Esophagus muscularis mucosa (tissue), 4 donors: ENCODE data around the gene CUL7. TPM values are rescaled to one million over a fixed set of nuclear protein-coding genes. Genes with fewer than 3 reads are reported as not detected.
"Not testable (repeated sequence)": the region's sequence is repeated elsewhere in the genome, so short reads cannot be mapped to it uniquely, and the experiment has no call there.

Source experiments
- DNase-seq: peaks from one replicate; pipeline ENCODE4 v3.0.0-alpha.2; 2017; ENCODE audit errors: extremely low spot score
- H3K27ac ChIP-seq, 4 donors: fragments of 200-600 bp; sonication (generic); replicated peaks in 1 of 4; 1 replicate in 3 of 4; 2 replicates in 1 of 4; pipeline ENCODE4 v1.5.1; 2016 to 2019; ENCODE audit warnings: mild to moderate bottlenecking in 1 of 4
- H3K27me3 ChIP-seq, 4 donors: fragments of 200-600 bp; sonication (generic); one replicate each; pipeline versions ENCODE4 v1.5.1 to v1.6.0; 2016 to 2019
- H3K36me3 ChIP-seq, 4 donors: fragments of 200-600 bp; sonication (generic); one replicate each; pipeline ENCODE4 v1.5.1; 2016 to 2019
- H3K4me1 ChIP-seq, 4 donors: fragments of 200-600 bp; sonication (generic); one replicate each; pipeline ENCODE4 v1.5.1; 2016 to 2019
- H3K4me3 ChIP-seq, 4 donors: fragments of 200-600 bp; sonication (generic); 1 replicate in 2 of 4; 2 replicates in 2 of 4; pipeline ENCODE4 v1.5.1; 2016 to 2019; ENCODE audit warnings: mild to moderate bottlenecking in 4 of 4, moderate library complexity in 1 of 4
- H3K9me3 ChIP-seq, 4 donors: fragments of 200-600 bp; sonication (generic); 1 replicate in 3 of 4; 2 replicates in 1 of 4; pipeline ENCODE4 v1.5.1; 2016 to 2019
- CTCF ChIP-seq, 3 experiments: fragments of 200-600 bp in 2 of 3; fragments of 450-650 bp in 1 of 3; sonication (generic) in 2 of 3; IDR thresholded peaks; one replicate each; pipeline ENCODE4 v1.5.1; 2017 to 2019; ENCODE audit warnings: antibody characterized with exemption in 3 of 3, mild to moderate bottlenecking in 2 of 3, moderate library complexity in 1 of 3
- EP300 ChIP-seq: sonication (generic); formaldehyde crosslinking; IDR thresholded peaks from one replicate; pipeline ENCODE4 v1.6.1; 2017; ENCODE audit warnings: antibody characterized with exemption
- POLR2A ChIP-seq: fragments of 450-650 bp; IDR thresholded peaks from one replicate; pipeline ENCODE4 v1.6.1; 2017; ENCODE audit warnings: antibody characterized with exemption, moderate library complexity, mild to moderate bottlenecking, low read depth
- POLR2AphosphoS5 ChIP-seq, 2 donors: sonication (generic); formaldehyde crosslinking; IDR thresholded peaks; one replicate each; pipeline ENCODE4 v1.6.1; 2017; ENCODE audit warnings: antibody characterized with exemption in 2 of 2
- WGBS: methylation state at CpG from one replicate; pipeline ENCODE4 v1.1.5; 2018; 5-methylcytosine and 5-hydroxymethylcytosine counted together
- intact Hi-C: fragments of 100-400 bp; cut with DNase I; formaldehyde crosslinking; loops from one replicate; pipeline ENCODE4 v1.15.1; 2023
- total RNA-seq, 4 donors: library from RNA; depleted of rRNA; stranded (reverse); fragments of >200 nt; gene quantifications; one replicate each; pipeline versions ENCODE4 v1.1.0 to v1.2.1, GENCODE V29; 2016

CUL7 gene
- total RNA-seq, 4 donors from 2014 or later = 8.4 to 19.6 (median 14.4) TPM

GRCh38 chr6:43043310-43043709 is 10.3 kb downstream of the CUL7 start:
- H3K27ac ChIP-seq = no peak overlapping the region
- H3K27me3 ChIP-seq = no peaks in the 10 kb centered on the region
- no peak for DNase-seq
- H3K4me1 ChIP-seq = no peaks in the 10 kb centered on the region
- WGBS = 97% methylated on average over 6 of the region's 9 CpGs
- no peak for TF ChIP-seq POLR2A
- no peak for TF ChIP-seq EP300
- no peak for TF ChIP-seq POLR2AphosphoS5 (IDR thresholded peaks at IDR 0.05)
- no peak for TF ChIP-seq CTCF (IDR thresholded peaks at IDR 0.05)
- no peak overlapping the region for H3K4me3 ChIP-seq
- H3K36me3 ChIP-seq = peaks cover 20 to 95% (median 86%) of the 10 kb centered on the region in 4 donors
- intact Hi-C loops = no loop called here
- H3K9me3 ChIP-seq = no peaks in the 10 kb centered on the region

GRCh38 chr6:43041475-43041874 is 12.2 kb downstream of the CUL7 start:
- peaks cover 23 to 95% (median 85%) of the 10 kb centered on the region in 4 donors for H3K36me3 ChIP-seq
- H3K27me3 ChIP-seq, H3K27ac ChIP-seq, DNase-seq, H3K9me3 ChIP-seq, H3K4me3 ChIP-seq, H3K4me1 ChIP-seq, intact Hi-C loops: not testable (repeated sequence)
- 95% methylated on average over 8 of the region's 8 CpGs for WGBS

GRCh38 chr6:43040542-43041257 is 13.0 kb downstream of the CUL7 start:
- Histone ChIP-seq H3K4me3 (no peak overlapping the region), H3K27me3 (no peaks in the 10 kb centered on the region), H3K9me3 (no peaks in the 10 kb centered on the region), H3K4me1 (peaks cover 4 to 7% (median 6%) of the 10 kb centered on the region in 4 donors), H3K36me3 (peaks cover 23 to 95% (median 78%) of the 10 kb centered on the region in 4 donors), H3K27ac (no peak overlapping the region)
- no peak for TF ChIP-seq POLR2A
- no peak for TF ChIP-seq POLR2AphosphoS5 (IDR thresholded peaks at IDR 0.05)
- no peak for TF ChIP-seq EP300
- TF ChIP-seq CTCF (IDR thresholded peaks at IDR 0.05) = no peak
- intact Hi-C loops = no loop called here
- WGBS = 97% methylated on average over 12 of the region's 18 CpGs
- no peak for DNase-seq

- TF ChIP-seq POLR2A (no peak), CTCF (IDR thresholded peaks at IDR 0.05) (no peak), POLR2AphosphoS5 (IDR thresholded peaks at IDR 0.05) (no peak), EP300 (no peak)
Measured at GRCh38 chr6:43038727-43039126, 14.9 kb downstream of the CUL7 start.

GRCh38 chr6:43037706-43038105 is 15.9 kb downstream of the CUL7 start:
- Histone ChIP-seq H3K27me3 (no peaks in the 10 kb centered on the region), H3K4me3 (no peak overlapping the region), H3K4me1 (peaks cover 9 to 12% (median 10%) of the 10 kb centered on the region in 4 donors), H3K27ac (no peak overlapping the region), H3K9me3 (no peaks in the 10 kb centered on the region), H3K36me3 (peaks cover 10 to 95% (median 71%) of the 10 kb centered on the region in 4 donors)
- WGBS = 86% methylated on average over 9 of the region's 9 CpGs
- DNase-seq = no peak
- intact Hi-C loops = no loop called here
- TF ChIP-seq EP300 = no peak

More at GRCh38 chr6:43038727-43039126, 14.9 kb downstream of the CUL7 start:
- no peaks in the 10 kb centered on the region for H3K27me3 ChIP-seq
- DNase-seq = no peak
- no peak overlapping the region for H3K4me3 ChIP-seq
- no peak overlapping the region for H3K27ac ChIP-seq
- H3K36me3 ChIP-seq = peaks cover 10 to 95% (median 74%) of the 10 kb centered on the region in 4 donors
- peaks cover 9 to 12% (median 10%) of the 10 kb centered on the region in 4 donors for H3K4me1 ChIP-seq
- 76% methylated on average over 9 of the region's 9 CpGs for WGBS
- intact Hi-C loops = no loop called here
- no peaks in the 10 kb centered on the region for H3K9me3 ChIP-seq
